IMR-90 (cell line): ENCODE data around the gene FRAS1.

Experiments
- TF ChIP-seq, protein P1 (sequence below): conservative IDR thresholded peaks from 2 replicates; pipeline ENCODE4 v1.5.1; 2012; ENCODE audit warnings: mild to moderate bottlenecking, low read depth, low read length, improper control_type of control experiment
- TF ChIP-seq, protein P2 (sequence below): fragments of 150-350 bp; IDR thresholded peaks from 2 replicates; pipeline ENCODE4 v1.6.1; 2017; ENCODE audit warnings: mild to moderate bottlenecking, antibody characterized with exemption, low read length, low read depth

DNA sequence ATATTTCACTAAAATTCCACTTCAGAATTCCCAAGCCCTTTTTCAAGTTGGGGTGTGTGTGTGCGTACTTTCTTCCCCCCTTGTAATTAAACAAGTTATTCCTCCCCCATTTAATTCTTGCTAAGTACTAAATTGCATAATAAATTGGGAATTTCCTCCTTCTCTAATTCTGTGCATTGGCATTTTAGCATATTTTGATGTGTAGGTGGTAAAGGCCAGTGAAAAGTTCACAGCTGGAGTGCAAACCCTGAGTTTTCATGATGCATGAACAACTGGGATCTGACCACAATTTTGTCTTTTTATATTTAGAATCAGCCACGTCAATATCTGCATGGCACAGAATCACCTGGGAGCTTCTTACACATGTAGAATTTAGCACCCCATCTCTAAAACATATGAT lies 513.0 kb downstream of the FRAS1 start:
- TF ChIP-seq, protein P1, sequence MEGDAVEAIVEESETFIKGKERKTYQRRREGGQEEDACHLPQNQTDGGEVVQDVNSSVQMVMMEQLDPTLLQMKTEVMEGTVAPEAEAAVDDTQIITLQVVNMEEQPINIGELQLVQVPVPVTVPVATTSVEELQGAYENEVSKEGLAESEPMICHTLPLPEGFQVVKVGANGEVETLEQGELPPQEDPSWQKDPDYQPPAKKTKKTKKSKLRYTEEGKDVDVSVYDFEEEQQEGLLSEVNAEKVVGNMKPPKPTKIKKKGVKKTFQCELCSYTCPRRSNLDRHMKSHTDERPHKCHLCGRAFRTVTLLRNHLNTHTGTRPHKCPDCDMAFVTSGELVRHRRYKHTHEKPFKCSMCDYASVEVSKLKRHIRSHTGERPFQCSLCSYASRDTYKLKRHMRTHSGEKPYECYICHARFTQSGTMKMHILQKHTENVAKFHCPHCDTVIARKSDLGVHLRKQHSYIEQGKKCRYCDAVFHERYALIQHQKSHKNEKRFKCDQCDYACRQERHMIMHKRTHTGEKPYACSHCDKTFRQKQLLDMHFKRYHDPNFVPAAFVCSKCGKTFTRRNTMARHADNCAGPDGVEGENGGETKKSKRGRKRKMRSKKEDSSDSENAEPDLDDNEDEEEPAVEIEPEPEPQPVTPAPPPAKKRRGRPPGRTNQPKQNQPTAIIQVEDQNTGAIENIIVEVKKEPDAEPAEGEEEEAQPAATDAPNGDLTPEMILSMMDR, result no peak
- TF ChIP-seq, protein P2, sequence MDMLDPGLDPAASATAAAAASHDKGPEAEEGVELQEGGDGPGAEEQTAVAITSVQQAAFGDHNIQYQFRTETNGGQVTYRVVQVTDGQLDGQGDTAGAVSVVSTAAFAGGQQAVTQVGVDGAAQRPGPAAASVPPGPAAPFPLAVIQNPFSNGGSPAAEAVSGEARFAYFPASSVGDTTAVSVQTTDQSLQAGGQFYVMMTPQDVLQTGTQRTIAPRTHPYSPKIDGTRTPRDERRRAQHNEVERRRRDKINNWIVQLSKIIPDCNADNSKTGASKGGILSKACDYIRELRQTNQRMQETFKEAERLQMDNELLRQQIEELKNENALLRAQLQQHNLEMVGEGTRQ, result no peak
